NCI-H1105 treated with DMSO at 0.1 percent for 48 hours (cell line): Measurements from ENCODE around the gene FOXI1.

Source experiments
- DNase-seq: peaks from one replicate; lab custom pipeline; 2025; lab: John Stamatoyannopoulos, UW

Gene FOXI1

GRCh38 chr5:170150713-170151096 lies 45.0 kb downstream of the FOXI1 start:
- DNase-seq, result no peak

GRCh38 chr5:170151097-170151831 lies 45.6 kb downstream of the FOXI1 start:
- DNase-seq, result no peak

GRCh38 chr5:170152767-170153166 lies 47.1 kb downstream of the FOXI1 start:
- no peak for DNase-seq

GRCh38 chr5:170154297-170154696 lies 48.6 kb downstream of the FOXI1 start:
- DNase-seq, result no peak

GRCh38 chr5:170154744-170155143 lies 49.0 kb downstream of the FOXI1 start:
- no peak for DNase-seq

- no peak for DNase-seq
Measured at GRCh38 chr5:170155771-170156170, 50.1 kb downstream of the FOXI1 start.

- no peak for DNase-seq
Measured at GRCh38 chr5:170159101-170159698, 53.5 kb downstream of the FOXI1 start.
